Right renal pelvis (tissue), 4 donors: ENCODE data around the gene UBALD1. TPM values are rescaled to one million over a fixed set of nuclear protein-coding genes. Genes with fewer than 3 reads are reported as not detected.

Experiments used
- DNase-seq, 4 donors: peaks; one replicate each; pipeline ENCODE4 v3.0.0-alpha.2; 2013; ENCODE audit warnings: low read depth in 4 of 4, low spot score in 3 of 4, missing footprints in 1 of 4
- polyA plus RNA-seq, 4 donors: library from polyadenylated mRNA; unstranded; fragments of 120-200 nt; gene quantifications; one replicate each; pipeline ENCODE4 v1.2.1, GENCODE V29; 2013; ENCODE audit not compliant: insufficient read length in 4 of 4

Gene UBALD1
- polyA plus RNA-seq, 4 donors: 14.4 to 26.8 (median 15.3) TPM

- DNase-seq: no peak
These were observed 44.6 kb downstream of the UBALD1 start for GRCh38 chr16:4570086-4570485.

- DNase-seq: no peak
These were observed 48.5 kb downstream of the UBALD1 start for GRCh38 chr16:4566144-4566543.

- DNase-seq: no peak
These were observed 49.9 kb downstream of the UBALD1 start for GRCh38 chr16:4564661-4565267.

- DNase-seq: no peak
These were observed 53.1 kb downstream of the UBALD1 start for GRCh38 chr16:4561596-4561995.

Other genes starting within 250 kb of the UBALD1 start
- 10 to 100 TPM; 43.5 to 74.1 (median 48.2) TPM for gene VASN, start 243.0 kb downstream of the UBALD1 start, polyA plus RNA-seq
- 10 to 100 TPM; 15.1 to 22.0 (median 16.9) TPM for gene CORO7, start 198.3 kb downstream of the UBALD1 start, polyA plus RNA-seq
- 10 to 100 TPM; 37.1 to 41.0 (median 40.1) TPM for gene DNAJA3, start 189.0 kb downstream of the UBALD1 start, polyA plus RNA-seq
- gene NMRAL1, start 140.3 kb downstream of the UBALD1 start, polyA plus RNA-seq: 10 to 100 TPM; 31.2 to 47.1 (median 41.6) TPM
- 10 to 100 TPM; 47.2 to 54.9 (median 47.7) TPM for gene HMOX2, start 138.5 kb downstream of the UBALD1 start, polyA plus RNA-seq
- gene CDIP1, start 76.1 kb downstream of the UBALD1 start, polyA plus RNA-seq: 10 to 100 TPM; 26.4 to 35.3 (median 31.6) TPM
- gene C16orf96, start 58.5 kb downstream of the UBALD1 start, polyA plus RNA-seq: under 1 TPM; 0.17 to 0.33 (median 0.26) TPM
- gene MGRN1, start 9.9 kb upstream of the UBALD1 start, polyA plus RNA-seq: 10 to 100 TPM; 42.1 to 63.2 (median 47.1) TPM
- gene NUDT16L1, start 78.7 kb upstream of the UBALD1 start, polyA plus RNA-seq: 10 to 100 TPM; 39.7 to 55.9 (median 43.3) TPM
- gene ANKS3, start 119.4 kb upstream of the UBALD1 start, polyA plus RNA-seq: 10 to 100 TPM; 20.8 to 24.0 (median 22.8) TPM
- 1 to 10 TPM; 2.1 to 2.5 (median 2.3) TPM for gene DNAAF8, start 119.6 kb upstream of the UBALD1 start, polyA plus RNA-seq
- 10 to 100 TPM; 13.8 to 19.2 (median 16.4) TPM for gene ZNF500, start 152.3 kb upstream of the UBALD1 start, polyA plus RNA-seq
- under 1 TPM in 1 of 4 donors, not detected in 3; 0.18 TPM for gene SEPTIN12, start 173.5 kb upstream of the UBALD1 start, polyA plus RNA-seq
- 10 to 100 TPM in 2 of 4 donors, 1 to 10 TPM in 2; 7.5 to 12.7 (median 10.9) TPM for gene SMIM22, start 180.5 kb upstream of the UBALD1 start, polyA plus RNA-seq
- 10 to 100 TPM; 34.8 to 42.1 (median 36.3) TPM for gene ROGDI, start 187.7 kb upstream of the UBALD1 start, polyA plus RNA-seq
- 100 to 1,000 TPM; 123 to 150 (median 139) TPM for gene GLYR1, start 232.4 kb upstream of the UBALD1 start, polyA plus RNA-seq
- 10 to 100 TPM; 33.4 to 36.1 (median 35.0) TPM for gene UBN1, start 232.6 kb upstream of the UBALD1 start, polyA plus RNA-seq